ENCODE results near the gene C12orf76. TPM values are rescaled to one million over a fixed set of nuclear protein-coding genes. Genes with fewer than 3 reads are reported as not detected.

The C12orf76 gene
- total and polyA plus RNA-seq, 9 of the 15 experiments (the other 6 are each of a cell fraction or from before 2014, with no cell fraction given): 6.3 to 38.6 (median 12.3) TPM

DNA sequence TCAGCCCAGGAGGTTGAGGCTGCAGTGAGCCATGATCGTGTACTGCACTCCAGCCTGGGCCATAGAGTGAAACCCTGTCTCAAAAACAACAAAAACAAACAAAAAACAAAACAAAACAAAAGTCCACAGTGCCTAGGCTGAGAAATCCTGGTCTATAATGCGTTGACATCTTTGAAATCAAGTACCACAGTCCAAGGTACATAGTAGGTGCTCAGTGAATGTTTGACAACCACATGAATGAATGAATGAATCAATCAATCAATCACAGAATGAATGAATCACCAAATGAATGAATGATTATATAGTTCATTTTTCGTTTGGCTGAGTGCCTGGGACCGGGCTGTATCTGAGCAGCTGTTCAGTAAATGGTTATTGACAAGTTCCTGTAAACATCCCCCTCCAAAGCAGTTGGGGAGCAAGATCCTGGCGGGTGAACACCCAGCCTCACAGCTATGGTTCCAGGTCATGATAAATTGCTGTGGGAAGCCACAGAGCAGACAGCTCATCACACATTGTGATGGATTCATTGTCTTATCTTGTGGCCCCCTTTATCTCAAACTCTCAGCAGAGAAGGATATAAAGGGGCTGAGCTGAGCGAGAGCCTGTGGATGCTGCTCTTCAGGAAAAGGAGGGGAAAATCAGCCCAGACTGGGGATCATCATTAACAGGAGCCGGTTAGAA lies 45.4 kb upstream of the C12orf76 start (continued):
- TF ChIP-seq, protein P1, sequence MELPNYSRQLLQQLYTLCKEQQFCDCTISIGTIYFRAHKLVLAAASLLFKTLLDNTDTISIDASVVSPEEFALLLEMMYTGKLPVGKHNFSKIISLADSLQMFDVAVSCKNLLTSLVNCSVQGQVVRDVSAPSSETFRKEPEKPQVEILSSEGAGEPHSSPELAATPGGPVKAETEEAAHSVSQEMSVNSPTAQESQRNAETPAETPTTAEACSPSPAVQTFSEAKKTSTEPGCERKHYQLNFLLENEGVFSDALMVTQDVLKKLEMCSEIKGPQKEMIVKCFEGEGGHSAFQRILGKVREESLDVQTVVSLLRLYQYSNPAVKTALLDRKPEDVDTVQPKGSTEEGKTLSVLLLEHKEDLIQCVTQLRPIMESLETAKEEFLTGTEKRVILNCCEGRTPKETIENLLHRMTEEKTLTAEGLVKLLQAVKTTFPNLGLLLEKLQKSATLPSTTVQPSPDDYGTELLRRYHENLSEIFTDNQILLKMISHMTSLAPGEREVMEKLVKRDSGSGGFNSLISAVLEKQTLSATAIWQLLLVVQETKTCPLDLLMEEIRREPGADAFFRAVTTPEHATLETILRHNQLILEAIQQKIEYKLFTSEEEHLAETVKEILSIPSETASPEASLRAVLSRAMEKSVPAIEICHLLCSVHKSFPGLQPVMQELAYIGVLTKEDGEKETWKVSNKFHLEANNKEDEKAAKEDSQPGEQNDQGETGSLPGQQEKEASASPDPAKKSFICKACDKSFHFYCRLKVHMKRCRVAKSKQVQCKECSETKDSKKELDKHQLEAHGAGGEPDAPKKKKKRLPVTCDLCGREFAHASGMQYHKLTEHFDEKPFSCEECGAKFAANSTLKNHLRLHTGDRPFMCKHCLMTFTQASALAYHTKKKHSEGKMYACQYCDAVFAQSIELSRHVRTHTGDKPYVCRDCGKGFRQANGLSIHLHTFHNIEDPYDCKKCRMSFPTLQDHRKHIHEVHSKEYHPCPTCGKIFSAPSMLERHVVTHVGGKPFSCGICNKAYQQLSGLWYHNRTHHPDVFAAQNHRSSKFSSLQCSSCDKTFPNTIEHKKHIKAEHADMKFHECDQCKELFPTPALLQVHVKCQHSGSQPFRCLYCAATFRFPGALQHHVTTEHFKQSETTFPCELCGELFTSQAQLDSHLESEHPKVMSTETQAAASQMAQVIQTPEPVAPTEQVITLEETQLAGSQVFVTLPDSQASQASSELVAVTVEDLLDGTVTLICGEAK (IDR thresholded peaks at IDR 0.05): no peak
- TF ChIP-seq, protein P1 (CRISPR knock-in tag; IDR thresholded peaks at IDR 0.05): no peak
- TF ChIP-seq NFIX (CRISPR knock-in tag; IDR thresholded peaks at IDR 0.05; ENCODE audit: low read depth) (no peak), ARNT (IDR thresholded peaks at IDR 0.05) (no peak), CCNT2 (IDR thresholded peaks at IDR 0.05; ENCODE audit: borderline replicate concordance, extremely low read depth, insufficient read length, low read depth, low read length) (no peak), ILF3 (IDR thresholded peaks at IDR 0.05; ENCODE audit: borderline replicate concordance) (no peak), ZNF232 (CRISPR knock-in tag; IDR thresholded peaks at IDR 0.05) (no peak), TAL1 (IDR thresholded peaks at IDR 0.05) (peak; percentile 65; the same call in 1 of the 2 replicates), ZC3H8 (IDR thresholded peaks at IDR 0.05) (no peak), MAFK (IDR thresholded peaks at IDR 0.05; ENCODE audit: low read length) (no peak), SUPT5H (IDR thresholded peaks at IDR 0.05) (no peak)

All from K562 (cell line).